ENCODE measurements around the gene BACH2. TPM values are rescaled to one million over a fixed set of nuclear protein-coding genes. Genes with fewer than 3 reads are reported as not detected.

Gene BACH2
- total RNA-seq, 1 donor from 2014 or later = 7.7 TPM

DNA sequence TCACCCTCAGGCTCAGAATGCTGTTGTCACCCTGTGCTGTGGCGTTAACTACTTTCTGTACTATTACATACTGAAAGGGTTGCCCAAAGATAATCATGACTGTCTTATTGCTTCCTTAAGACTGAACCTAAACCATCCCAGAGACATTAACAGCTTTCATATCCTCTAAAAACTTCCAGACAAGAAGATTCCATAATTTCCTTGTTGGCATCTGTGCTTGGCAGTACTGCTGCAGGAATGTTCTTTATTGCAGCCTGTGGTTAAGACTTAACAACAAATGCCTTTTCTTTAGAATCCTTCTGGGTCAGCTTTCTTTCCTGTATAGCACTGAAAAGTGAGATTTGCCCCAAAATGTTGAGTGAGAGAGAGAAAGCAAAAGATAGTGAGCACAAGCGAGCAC is 292.7 kb downstream of the BACH2 start:
- Histone ChIP-seq H3K4me1 (peaks cover 5 to 16% of the 10 kb centered on the region in 2 donors), H3K27me3 (no peaks in the 10 kb centered on the region), H3K27ac (no peak overlapping the region), H3K9me3 (no peaks in the 10 kb centered on the region), H3K36me3 (no peaks in the 10 kb centered on the region), H3K4me3 (no peak overlapping the region)
- TF ChIP-seq, protein P1, sequence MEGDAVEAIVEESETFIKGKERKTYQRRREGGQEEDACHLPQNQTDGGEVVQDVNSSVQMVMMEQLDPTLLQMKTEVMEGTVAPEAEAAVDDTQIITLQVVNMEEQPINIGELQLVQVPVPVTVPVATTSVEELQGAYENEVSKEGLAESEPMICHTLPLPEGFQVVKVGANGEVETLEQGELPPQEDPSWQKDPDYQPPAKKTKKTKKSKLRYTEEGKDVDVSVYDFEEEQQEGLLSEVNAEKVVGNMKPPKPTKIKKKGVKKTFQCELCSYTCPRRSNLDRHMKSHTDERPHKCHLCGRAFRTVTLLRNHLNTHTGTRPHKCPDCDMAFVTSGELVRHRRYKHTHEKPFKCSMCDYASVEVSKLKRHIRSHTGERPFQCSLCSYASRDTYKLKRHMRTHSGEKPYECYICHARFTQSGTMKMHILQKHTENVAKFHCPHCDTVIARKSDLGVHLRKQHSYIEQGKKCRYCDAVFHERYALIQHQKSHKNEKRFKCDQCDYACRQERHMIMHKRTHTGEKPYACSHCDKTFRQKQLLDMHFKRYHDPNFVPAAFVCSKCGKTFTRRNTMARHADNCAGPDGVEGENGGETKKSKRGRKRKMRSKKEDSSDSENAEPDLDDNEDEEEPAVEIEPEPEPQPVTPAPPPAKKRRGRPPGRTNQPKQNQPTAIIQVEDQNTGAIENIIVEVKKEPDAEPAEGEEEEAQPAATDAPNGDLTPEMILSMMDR (IDR thresholded peaks at IDR 0.05) = no peak
- no peak for DNase-seq (ENCODE audit: low spot score in 2 of 2)
- intact Hi-C loops (cut with DNase I) = loop anchor here (5.0 kb wide), 2 partner anchors 213 to 363 kb away; no protein-coding TSS in a partner anchor

DNA sequence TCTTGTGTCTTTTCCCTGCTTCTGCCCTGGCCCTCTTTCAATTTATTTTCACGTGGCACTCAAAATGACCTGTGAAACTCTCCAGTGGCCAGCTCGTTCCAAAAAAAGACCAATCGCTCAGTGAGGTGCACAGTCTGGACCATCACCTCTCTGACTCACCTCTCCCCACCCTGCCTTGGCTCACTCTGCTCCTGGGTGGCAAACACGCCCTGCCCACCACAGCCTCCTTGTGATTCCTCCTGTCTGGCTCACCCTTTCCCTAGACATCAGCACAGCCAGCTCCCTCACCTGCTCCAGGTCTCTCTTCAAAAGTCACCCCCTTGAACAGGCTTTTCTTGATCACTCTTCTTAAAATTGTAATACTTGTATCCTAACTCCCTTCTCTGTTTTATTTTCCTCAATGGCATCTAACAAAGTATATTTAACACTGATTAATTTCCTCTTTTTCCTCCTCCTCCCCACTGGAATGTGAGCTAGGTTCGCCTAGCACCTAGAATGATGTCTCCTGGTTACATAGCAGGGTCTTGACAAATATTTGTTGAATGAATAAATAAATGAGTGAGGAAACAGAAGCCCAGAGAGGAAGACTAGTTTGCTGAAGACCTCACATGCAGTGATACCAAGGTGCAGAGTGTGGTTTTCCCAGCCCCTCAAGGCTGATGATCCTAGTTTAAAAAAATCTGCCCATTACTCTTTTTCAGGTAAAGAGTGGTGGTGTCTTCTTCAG is 293.4 kb downstream of the BACH2 start:
- no peaks in the 10 kb centered on the region for H3K27me3 ChIP-seq
- no peak overlapping the region for H3K27ac ChIP-seq
- H3K36me3 ChIP-seq = no peaks in the 10 kb centered on the region
- intact Hi-C loops (cut with DNase I) = loop anchor here (5.0 kb wide), 2 partner anchors 214 to 364 kb away; no protein-coding TSS in a partner anchor
- H3K4me3 ChIP-seq = no peak overlapping the region
- TF ChIP-seq, protein P1 (IDR thresholded peaks at IDR 0.05) = no peak
- no peaks in the 10 kb centered on the region for H3K9me3 ChIP-seq
- no peak for DNase-seq (ENCODE audit: low spot score in 2 of 2)
- peaks cover 3 to 15% of the 10 kb centered on the region in 2 donors for H3K4me1 ChIP-seq

DNA sequence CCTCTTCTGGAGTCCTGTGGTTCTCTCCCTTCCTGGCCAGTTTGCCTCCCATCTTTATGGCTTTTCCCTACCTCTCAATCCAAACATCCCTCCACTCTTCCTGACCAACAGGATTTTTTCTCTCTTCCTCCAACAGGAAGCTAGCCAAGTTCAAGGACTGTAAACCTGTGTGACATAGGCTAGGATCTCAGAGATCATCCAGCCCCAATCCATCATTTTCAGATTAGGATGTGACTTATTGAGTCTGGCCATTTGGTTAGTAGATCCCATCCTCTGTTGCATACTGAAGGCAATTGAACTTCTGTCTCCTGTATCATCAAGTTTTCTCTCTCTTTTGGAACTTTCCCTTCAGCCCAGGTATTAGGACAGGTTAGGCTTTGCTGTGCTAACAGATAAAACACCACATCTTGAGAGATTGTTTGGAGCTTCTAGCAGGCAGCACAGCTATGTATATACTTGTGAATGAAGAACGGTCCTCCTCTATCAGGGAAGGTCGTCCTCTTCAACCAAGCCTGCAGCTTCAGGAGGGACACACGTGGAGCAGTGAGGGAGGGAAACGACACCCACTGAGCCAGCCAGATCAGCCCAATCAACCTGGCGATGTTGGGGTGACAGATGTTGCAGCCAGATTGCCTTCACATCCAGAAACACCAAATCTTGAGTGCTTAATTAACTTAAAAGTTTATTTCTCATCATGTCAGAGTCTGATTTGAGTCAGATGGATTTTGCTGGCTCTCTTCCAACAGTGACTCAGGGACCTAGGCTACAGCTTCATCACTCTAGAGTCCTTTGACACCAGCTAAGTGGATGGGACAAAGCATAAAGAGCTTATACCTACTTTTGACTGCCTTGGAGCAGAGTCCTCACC is 295.5 kb downstream of the BACH2 start:
- DNase-seq (ENCODE audit: low spot score in 2 of 2) = no peak
- Histone ChIP-seq H3K36me3 (no peaks in the 10 kb centered on the region), H3K9me3 (no peaks in the 10 kb centered on the region), H3K27me3 (no peaks in the 10 kb centered on the region), H3K4me3 (no peak overlapping the region), H3K27ac (peak overlapping the region; percentile 59 to 62), H3K4me1 (peaks cover 3 to 17% of the 10 kb centered on the region in 2 donors)
- intact Hi-C loops (cut with DNase I) = loop anchor here (5.0 kb wide), 2 partner anchors 216 to 366 kb away; no protein-coding TSS in a partner anchor
- TF ChIP-seq, protein P1 (IDR thresholded peaks at IDR 0.05) = no peak

DNA sequence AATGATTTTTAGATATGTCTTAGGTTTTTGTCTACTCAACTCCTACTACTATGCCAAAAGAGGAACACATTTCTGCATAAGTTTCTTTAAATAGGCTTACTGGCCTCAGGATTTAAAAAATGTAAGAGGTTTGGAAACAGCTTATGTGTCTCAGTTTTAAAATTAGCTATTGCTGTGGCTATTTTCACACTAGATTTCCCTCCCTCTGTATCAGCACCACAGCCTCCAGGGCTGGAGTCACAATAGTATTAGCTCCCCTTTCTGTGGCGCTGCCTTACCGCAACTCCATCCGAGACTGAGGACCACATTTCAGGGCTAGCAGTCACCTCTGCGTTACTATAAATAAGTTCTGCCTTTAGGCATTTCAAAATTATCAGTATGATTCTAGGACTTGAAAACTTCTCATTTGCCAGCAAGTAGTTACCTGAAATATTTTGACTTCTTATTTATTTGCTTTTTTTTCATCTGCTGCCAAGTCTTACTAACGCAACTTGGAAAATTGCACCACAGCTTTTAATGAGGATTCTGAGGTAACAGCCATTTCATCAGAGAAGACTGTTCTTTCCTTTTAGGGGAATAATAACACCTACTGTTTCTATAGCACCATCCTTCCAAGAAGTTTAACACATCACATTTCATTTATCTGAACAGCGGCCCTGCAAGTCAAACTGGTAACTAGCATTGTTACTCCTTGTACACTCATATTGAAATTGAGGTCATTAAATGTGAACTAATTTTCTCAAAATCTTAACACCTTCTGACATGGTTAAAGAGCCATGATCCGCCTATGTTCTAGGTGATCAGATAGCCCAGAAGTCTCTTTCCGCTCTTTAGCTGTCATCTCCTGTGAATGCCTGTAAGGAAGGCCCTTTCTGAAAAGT is 296.5 kb downstream of the BACH2 start:
- intact Hi-C loops (cut with DNase I) = loop anchor here (5.0 kb wide), 3 partner anchors 97 to 367 kb away; no protein-coding TSS in a partner anchor

More for the DNA sequence above, 296.5 kb downstream of the BACH2 start:
- Histone ChIP-seq H3K27ac (peak overlapping the region; percentile 59 to 62), H3K4me1 (peaks cover 3 to 17% of the 10 kb centered on the region in 2 donors), H3K9me3 (no peaks in the 10 kb centered on the region), H3K4me3 (no peak overlapping the region), H3K27me3 (no peaks in the 10 kb centered on the region), H3K36me3 (no peaks in the 10 kb centered on the region)
- no peak for DNase-seq (ENCODE audit: low spot score in 2 of 2)
- TF ChIP-seq, protein P1 (IDR thresholded peaks at IDR 0.05) = peak in 1 of 3 experiments; percentile 27

Data from ascending aorta (tissue), 2 donors.